Fibroblast of lung (primary cell): ENCODE results near the gene TFF2. TPM values are rescaled to one million over a fixed set of nuclear protein-coding genes. Genes with fewer than 3 reads are reported as not detected.

Source experiments
- DNase-seq, 2 donors: peaks; one replicate each; pipeline versions ENCODE4 v3.0.0 to v3.0.0-alpha.2; 2010; ENCODE audit warnings: low read depth in 2 of 2
- H2AFZ ChIP-seq: 2 replicates; pipeline ENCODE4 v1.5.1; 2012; ENCODE audit warnings: low read length, control low read depth, inconsistent platforms
- H3K27ac ChIP-seq: 2 replicates; pipeline ENCODE4 v1.5.1; 2011; ENCODE audit warnings: low read length, control low read depth; ENCODE audit not compliant: insufficient read depth
- H3K27me3 ChIP-seq: 2 replicates; pipeline ENCODE4 v1.5.1; 2011; ENCODE audit warnings: mild to moderate bottlenecking, low read length; ENCODE audit not compliant: control insufficient read depth, insufficient read depth
- H3K36me3 ChIP-seq: 2 replicates; pipeline ENCODE4 v1.5.1; 2011; ENCODE audit warnings: low read length; ENCODE audit not compliant: control insufficient read depth, insufficient read depth
- H3K4me1 ChIP-seq: 2 replicates; pipeline ENCODE4 v1.5.1; 2011; ENCODE audit warnings: low read length; ENCODE audit not compliant: control insufficient read depth, insufficient read depth; ENCODE audit errors: extremely low read depth
- H3K4me2 ChIP-seq: 2 replicates; pipeline ENCODE4 v1.5.1; 2011; ENCODE audit warnings: low read length, control low read depth; ENCODE audit not compliant: insufficient read depth; ENCODE audit errors: extremely low read depth
- H3K4me3 ChIP-seq, 4 experiments: fragments of 200-600 bp in 1 of 4; sonication (generic) in 1 of 4; replicated peaks in 1 of 4; 2 replicates each; pipeline ENCODE4 v1.5.1; 2011 to 2016; ENCODE audit warnings: low read length in 4 of 4, low read depth in 3 of 4, mild to moderate bottlenecking in 3 of 4, control low read depth in 2 of 4, inconsistent platforms in 1 of 4, mixed read lengths in 1 of 4; ENCODE audit not compliant: insufficient read depth in 1 of 4; ENCODE audit errors: control extremely low read depth in 1 of 4
- H3K79me2 ChIP-seq: 2 replicates; pipeline ENCODE4 v1.5.1; 2012; ENCODE audit warnings: mild to moderate bottlenecking, low read length, inconsistent platforms; ENCODE audit not compliant: control insufficient read depth, insufficient read depth
- H3K9ac ChIP-seq: 2 replicates; pipeline ENCODE4 v1.5.1; 2011; ENCODE audit warnings: mild to moderate bottlenecking, low read length, control low read depth; ENCODE audit not compliant: insufficient read depth
- H3K9me3 ChIP-seq: 2 replicates; pipeline ENCODE4 v1.5.1; 2012; ENCODE audit warnings: low read depth, low read length; ENCODE audit not compliant: control insufficient read depth, insufficient read depth
- H4K20me1 ChIP-seq: 2 replicates; pipeline ENCODE4 v1.5.1; 2011; ENCODE audit warnings: low read length; ENCODE audit not compliant: control insufficient read depth, insufficient read depth; ENCODE audit errors: extremely low read depth
- EZH2 ChIP-seq: IDR thresholded peaks from 2 replicates; pipeline ENCODE4 v1.5.1; 2012; ENCODE audit warnings: low read length, control low read depth, mild to moderate bottlenecking; ENCODE audit errors: missing control alignments
- polyA plus RNA-seq, 2 donors: library from polyadenylated mRNA; depleted of rRNA in 1 of 2; stranded (reverse) in 1 of 2; unstranded in 1 of 2; fragments of >200 nt; gene quantifications; 2 replicates each; pipeline ENCODE4 v1.2.1, GENCODE V29; 2011 to 2012; ENCODE audit warnings: missing spikeins in 1 of 2
- total RNA-seq: library from RNA; depleted of rRNA; stranded (reverse); fragments of >200 nt; gene quantifications from 2 replicates; pipeline ENCODE4 v1.2.1, GENCODE V29; 2014
- TF ChIP-seq, protein P1 (sequence below), 2 donors: IDR thresholded peaks in 1 of 2; conservative IDR thresholded peaks in 1 of 2; 1 replicate in 1 of 2; 2 replicates in 1 of 2; pipeline ENCODE4 v1.5.1; 2011 to 2012; ENCODE audit warnings: low read length in 2 of 2, control low read depth in 1 of 2, inconsistent platforms in 1 of 2, low read depth in 1 of 2, mild to moderate bottlenecking in 1 of 2

The TFF2 gene
- total and polyA plus RNA-seq, 2 donors (not counting 1 experiment from before 2014, with no cell fraction given), result not detected

- TF ChIP-seq, protein P1, sequence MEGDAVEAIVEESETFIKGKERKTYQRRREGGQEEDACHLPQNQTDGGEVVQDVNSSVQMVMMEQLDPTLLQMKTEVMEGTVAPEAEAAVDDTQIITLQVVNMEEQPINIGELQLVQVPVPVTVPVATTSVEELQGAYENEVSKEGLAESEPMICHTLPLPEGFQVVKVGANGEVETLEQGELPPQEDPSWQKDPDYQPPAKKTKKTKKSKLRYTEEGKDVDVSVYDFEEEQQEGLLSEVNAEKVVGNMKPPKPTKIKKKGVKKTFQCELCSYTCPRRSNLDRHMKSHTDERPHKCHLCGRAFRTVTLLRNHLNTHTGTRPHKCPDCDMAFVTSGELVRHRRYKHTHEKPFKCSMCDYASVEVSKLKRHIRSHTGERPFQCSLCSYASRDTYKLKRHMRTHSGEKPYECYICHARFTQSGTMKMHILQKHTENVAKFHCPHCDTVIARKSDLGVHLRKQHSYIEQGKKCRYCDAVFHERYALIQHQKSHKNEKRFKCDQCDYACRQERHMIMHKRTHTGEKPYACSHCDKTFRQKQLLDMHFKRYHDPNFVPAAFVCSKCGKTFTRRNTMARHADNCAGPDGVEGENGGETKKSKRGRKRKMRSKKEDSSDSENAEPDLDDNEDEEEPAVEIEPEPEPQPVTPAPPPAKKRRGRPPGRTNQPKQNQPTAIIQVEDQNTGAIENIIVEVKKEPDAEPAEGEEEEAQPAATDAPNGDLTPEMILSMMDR (conservative IDR thresholded peaks at IDR 0.05 in 1 of 2, IDR thresholded peaks at IDR 0.05 in 1 of 2; ENCODE audit: low read depth in 1 of 2, low read length in 2 of 2), result no peak
- TF ChIP-seq EZH2, result no peak
- no peak for DNase-seq
- Histone ChIP-seq H3K4me2 (no peak overlapping the region), H3K36me3 (no peaks in the 10 kb centered on the region), H3K27ac (no peak overlapping the region), H4K20me1 (no peaks in the 10 kb centered on the region), H3K4me3 (no peak overlapping the region), H3K4me1 (no peaks in the 10 kb centered on the region), H3K9me3 (no peaks in the 10 kb centered on the region), H3K79me2 (no peaks in the 10 kb centered on the region), H3K27me3 (no peaks in the 10 kb centered on the region), H3K9ac (no peak overlapping the region), H2AFZ (no peak overlapping the region)
Measured at GRCh38 chr21:42349420-42350317, 1.1 kb downstream of the TFF2 start.

- DNase-seq, result no peak
- TF ChIP-seq EZH2, result no peak
- TF ChIP-seq, protein P1 (conservative IDR thresholded peaks at IDR 0.05 in 1 of 2, IDR thresholded peaks at IDR 0.05 in 1 of 2; ENCODE audit: low read depth in 1 of 2, low read length in 2 of 2), result no peak
Measured at GRCh38 chr21:42348762-42349161, 2.0 kb downstream of the TFF2 start.

DNA sequence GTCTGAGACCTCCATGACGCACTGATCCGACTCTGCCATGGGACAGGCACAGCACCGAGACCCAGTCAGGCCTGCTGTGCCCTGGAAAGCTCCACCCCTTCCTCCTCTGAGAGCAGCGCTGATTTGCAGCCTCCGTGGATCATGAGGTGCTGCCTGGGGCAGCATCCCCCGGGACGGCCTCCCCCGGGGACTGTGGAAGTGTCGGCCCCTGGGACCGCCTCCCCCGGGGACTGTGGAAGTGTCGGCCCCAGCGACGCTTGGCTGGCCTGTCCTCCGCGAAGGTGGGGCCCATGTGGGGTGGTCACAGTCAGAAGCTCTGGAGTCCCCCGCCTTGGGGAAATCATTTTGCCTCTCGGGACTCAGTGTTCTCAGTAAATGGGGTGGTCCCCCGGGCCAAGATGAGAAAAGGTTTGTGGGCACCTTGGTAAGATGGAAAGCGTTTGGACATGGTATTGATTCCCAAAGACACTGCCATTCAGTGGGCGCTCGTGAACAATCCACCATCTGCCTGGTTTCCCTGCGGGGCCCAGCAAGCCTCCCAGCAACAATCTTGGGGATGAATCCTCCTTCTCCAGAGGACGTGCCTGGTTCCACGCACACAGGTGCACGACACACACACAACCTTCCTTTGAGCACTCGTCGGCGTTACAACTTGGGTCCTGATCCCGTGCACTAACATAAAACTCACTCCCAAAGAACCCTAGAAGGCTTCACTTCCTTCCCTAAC, 3.0 kb downstream of the TFF2 start:
- Histone ChIP-seq H3K27ac (no peak overlapping the region), H3K27me3 (no peaks in the 10 kb centered on the region), H4K20me1 (no peaks in the 10 kb centered on the region), H3K4me2 (no peak overlapping the region), H3K9ac (no peak overlapping the region), H3K4me1 (no peaks in the 10 kb centered on the region), H3K36me3 (no peaks in the 10 kb centered on the region), H3K79me2 (no peaks in the 10 kb centered on the region), H3K4me3 (no peak overlapping the region), H3K9me3 (no peaks in the 10 kb centered on the region), H2AFZ (no peak overlapping the region)
- TF ChIP-seq, protein P1 (conservative IDR thresholded peaks at IDR 0.05 in 1 of 2, IDR thresholded peaks at IDR 0.05 in 1 of 2; ENCODE audit: low read depth in 1 of 2, low read length in 2 of 2), result no peak
- TF ChIP-seq EZH2, result no peak
- DNase-seq, result no peak

More at GRCh38 chr21:42348762-42349161, 2.0 kb downstream of the TFF2 start:
- no peaks in the 10 kb centered on the region for H3K79me2 ChIP-seq
- no peak overlapping the region for H3K9ac ChIP-seq
- no peaks in the 10 kb centered on the region for H3K4me1 ChIP-seq
- H3K27ac ChIP-seq, result no peak overlapping the region
- H3K27me3 ChIP-seq, result no peaks in the 10 kb centered on the region
- no peaks in the 10 kb centered on the region for H3K9me3 ChIP-seq
- H3K4me2 ChIP-seq, result no peak overlapping the region
- no peaks in the 10 kb centered on the region for H3K36me3 ChIP-seq
- H2AFZ ChIP-seq, result no peak overlapping the region
- no peak overlapping the region for H3K4me3 ChIP-seq
- no peaks in the 10 kb centered on the region for H4K20me1 ChIP-seq
